WERI-Rb-1 (cell line): Measurements from ENCODE around the gene OTOF.

Experiments used
- DNase-seq: peaks from one replicate; pipeline ENCODE4 v3.0.0-alpha.2; 2020
- H3K27ac ChIP-seq: fragments of 250-450 bp; sonication (Bioruptor Pico); 2 replicates; pipeline ENCODE4 v1.5.1; 2020; ENCODE audit warnings: mild to moderate bottlenecking, moderate library complexity
- H3K27me3 ChIP-seq: fragments of 250-450 bp; sonication (Bioruptor Pico); 2 replicates; pipeline ENCODE4 v1.5.1; 2021; ENCODE audit warnings: mild to moderate bottlenecking, low read depth, moderate library complexity; ENCODE audit not compliant: insufficient read depth, severe bottlenecking
- H3K36me3 ChIP-seq: fragments of 250-450 bp; sonication (Bioruptor Pico); 2 replicates; pipeline ENCODE4 v1.5.1; 2020; ENCODE audit warnings: mild to moderate bottlenecking, moderate library complexity
- H3K4me3 ChIP-seq: 2 replicates; pipeline ENCODE4 v1.5.1; 2011; ENCODE audit warnings: low read depth, mild to moderate bottlenecking, control low read depth, low read length
- H3K9me3 ChIP-seq: fragments of 250-450 bp; sonication (Bioruptor Pico); 2 replicates; pipeline ENCODE4 v1.5.1; 2021; ENCODE audit warnings: mild to moderate bottlenecking, moderate library complexity; ENCODE audit not compliant: severe bottlenecking
- CTCF ChIP-seq: IDR thresholded peaks from 2 replicates; pipeline ENCODE4 v1.5.1; 2011; ENCODE audit warnings: low read depth, mild to moderate bottlenecking, control low read depth, inconsistent platforms, low read length

The OTOF gene

GRCh38 chr2:26477911-26478253, at the start of gene OTOF:
TSS of gene OTOF (minus strand) at chr2:26478124.
- DNase-seq: no peak
- no peak within 1 kb of the TSS for H3K4me3 ChIP-seq
- no peak for TF ChIP-seq CTCF
- H3K9me3 ChIP-seq: no peaks in the 10 kb centered on the region
- H3K27ac ChIP-seq: no peak within 1 kb of the TSS; the same call in 1 of the 2 replicates
- H3K36me3 ChIP-seq: no peaks in the 10 kb centered on the region
- H3K27me3 ChIP-seq: no peaks in the 10 kb centered on the region

GRCh38 chr2:26526589-26526988, 48.7 kb upstream of the OTOF start:
- no peak for DNase-seq
- H3K27ac ChIP-seq: no peak overlapping the region
- H3K36me3 ChIP-seq: no peaks in the 10 kb centered on the region
- no peaks in the 10 kb centered on the region for H3K27me3 ChIP-seq
- no peak overlapping the region for H3K4me3 ChIP-seq
- H3K9me3 ChIP-seq: no peaks in the 10 kb centered on the region
- TF ChIP-seq CTCF: no peak

- H3K27me3 ChIP-seq: no peaks in the 10 kb centered on the region
- no peaks in the 10 kb centered on the region for H3K36me3 ChIP-seq
- DNase-seq: no peak
- no peak overlapping the region for H3K4me3 ChIP-seq
- TF ChIP-seq CTCF: no peak
- H3K9me3 ChIP-seq: no peaks in the 10 kb centered on the region
- no peak overlapping the region for H3K27ac ChIP-seq
Measured at GRCh38 chr2:26526105-26526504, 48.2 kb upstream of the OTOF start.

GRCh38 chr2:26523750-26524149, 45.8 kb upstream of the OTOF start:
- no peaks in the 10 kb centered on the region for H3K27me3 ChIP-seq
- no peak overlapping the region for H3K4me3 ChIP-seq
- TF ChIP-seq CTCF: no peak
- H3K9me3 ChIP-seq: no peaks in the 10 kb centered on the region
- H3K27ac ChIP-seq: no peak overlapping the region
- no peaks in the 10 kb centered on the region for H3K36me3 ChIP-seq
- no peak for DNase-seq

GRCh38 chr2:26522751-26523171, 44.8 kb upstream of the OTOF start:
- no peak overlapping the region for H3K4me3 ChIP-seq
- H3K9me3 ChIP-seq: no peaks in the 10 kb centered on the region
- no peaks in the 10 kb centered on the region for H3K36me3 ChIP-seq
- peak overlapping the region; percentile 52 for H3K27ac ChIP-seq
- no peak for DNase-seq
- no peaks in the 10 kb centered on the region for H3K27me3 ChIP-seq
- TF ChIP-seq CTCF: no peak

- no peak overlapping the region for H3K4me3 ChIP-seq
- H3K27ac ChIP-seq: peak overlapping the region; percentile 52
- DNase-seq: no peak
- no peaks in the 10 kb centered on the region for H3K9me3 ChIP-seq
- TF ChIP-seq CTCF: no peak
- no peaks in the 10 kb centered on the region for H3K27me3 ChIP-seq
- H3K36me3 ChIP-seq: no peaks in the 10 kb centered on the region
Measured at GRCh38 chr2:26522325-26522724, 44.4 kb upstream of the OTOF start.
